NCI-H187 treated with DMSO at 0.1 percent for 48 hours (cell line): ENCODE data around the gene C22orf42.
"Not testable (repeated sequence)": the region's sequence is repeated elsewhere in the genome, so short reads cannot be mapped to it uniquely, and the experiment has no call there.

ENCODE experiments used
- DNase-seq: peaks from one replicate; lab custom pipeline; 2025; lab: John Stamatoyannopoulos, UW

C22orf42 gene

GRCh38 chr22:32183625-32184024 lies 24.5 kb upstream of the C22orf42 start:
- no peak for DNase-seq

- no peak for DNase-seq
These were observed 21.9 kb upstream of the C22orf42 start for GRCh38 chr22:32181043-32181442.

GRCh38 chr22:32177221-32177765 lies 18.2 kb upstream of the C22orf42 start:
- DNase-seq, result no peak

GRCh38 chr22:32175683-32176644 lies 16.9 kb upstream of the C22orf42 start:
- DNase-seq, result no peak

GRCh38 chr22:32175115-32175514 lies 16.0 kb upstream of the C22orf42 start:
- DNase-seq, result no peak

GRCh38 chr22:32165681-32166080 lies 6.6 kb upstream of the C22orf42 start:
- DNase-seq, result no peak

- no peak for DNase-seq
These were observed 5.2 kb upstream of the C22orf42 start for GRCh38 chr22:32164075-32164860.

GRCh38 chr22:32160411-32160810 lies 1.3 kb upstream of the C22orf42 start:
- DNase-seq, result not testable (repeated sequence)

- DNase-seq, result not testable (repeated sequence)
These were observed 1.5 kb downstream of the C22orf42 start for GRCh38 chr22:32157632-32158031.

- DNase-seq, result not testable (repeated sequence)
These were observed 4.4 kb downstream of the C22orf42 start for GRCh38 chr22:32154727-32155126.

- not testable (repeated sequence) for DNase-seq
These were observed 7.5 kb downstream of the C22orf42 start for GRCh38 chr22:32151641-32152040.

- not testable (repeated sequence) for DNase-seq
These were observed 8.5 kb downstream of the C22orf42 start for GRCh38 chr22:32150647-32151046.

GRCh38 chr22:32148372-32148771 lies 10.7 kb downstream of the C22orf42 start:
- DNase-seq, result not testable (repeated sequence)

- not testable (repeated sequence) for DNase-seq
These were observed 12.0 kb downstream of the C22orf42 start for GRCh38 chr22:32147128-32147527.

- DNase-seq, result no peak
These were observed 14.4 kb downstream of the C22orf42 start for GRCh38 chr22:32144496-32145274.

GRCh38 chr22:32142600-32142999 lies 16.5 kb downstream of the C22orf42 start:
- no peak for DNase-seq

GRCh38 chr22:32140688-32141087 lies 18.4 kb downstream of the C22orf42 start:
- not testable (repeated sequence) for DNase-seq

- DNase-seq, result not testable (repeated sequence)
These were observed 20.5 kb downstream of the C22orf42 start for GRCh38 chr22:32138576-32138975.

GRCh38 chr22:32137731-32138324 lies 21.3 kb downstream of the C22orf42 start:
- DNase-seq, result not testable (repeated sequence)

GRCh38 chr22:32136881-32137280 lies 22.2 kb downstream of the C22orf42 start:
- DNase-seq, result not testable (repeated sequence)

- DNase-seq, result not testable (repeated sequence)
These were observed 23.1 kb downstream of the C22orf42 start for GRCh38 chr22:32135958-32136357.
